Measurements from ENCODE around the gene ZBTB22.
A peak's percentile ranks its signal among the peaks of the same experiment; 100 is the strongest.

Gene ZBTB22

GRCh38 chr6:33324125-33324524, 6.6 kb upstream of the ZBTB22 start:
- peak in 1 of 2 donors; percentile 35 for DNase-seq

- no peak for DNase-seq
These were observed 6.0 kb upstream of the ZBTB22 start for GRCh38 chr6:33323623-33323948.

- DNase-seq: no peak
These were observed 3.7 kb upstream of the ZBTB22 start for GRCh38 chr6:33321227-33321626.

GRCh38 chr6:33320315-33321181, 3.0 kb upstream of the ZBTB22 start:
- DNase-seq: peak; percentile 92 to 96

- DNase-seq: no peak
These were observed 2.4 kb upstream of the ZBTB22 start for GRCh38 chr6:33319939-33320314.

GRCh38 chr6:33318426-33319073, 1.0 kb upstream of the ZBTB22 start:
- no peak for DNase-seq

- no peak for DNase-seq
These were observed 200 bp downstream of the ZBTB22 start for GRCh38 chr6:33317419-33317668.

- no peak for DNase-seq
These were observed 733 bp downstream of the ZBTB22 start for GRCh38 chr6:33316603-33317418.

GRCh38 chr6:33315793-33316602, 1.5 kb downstream of the ZBTB22 start:
- no peak for DNase-seq

- no peak for DNase-seq
These were observed 2.4 kb downstream of the ZBTB22 start for GRCh38 chr6:33314943-33315792.

GRCh38 chr6:33314515-33314942, 3.0 kb downstream of the ZBTB22 start:
- peak; percentile 97 to 98 for DNase-seq

GRCh38 chr6:33313709-33314514, 3.6 kb downstream of the ZBTB22 start, which contains the start of gene TAPBP:
TAPBP (minus strand) TSS chr6:33314078; CDS start chr6:33314041, 37 bp downstream.
- peak; percentile 86 to 91 for DNase-seq

GRCh38 chr6:33313105-33313708, 4.3 kb downstream of the ZBTB22 start:
- peak; percentile 77 to 80 for DNase-seq

- peak; percentile 59 to 82 for DNase-seq
These were observed 5.0 kb downstream of the ZBTB22 start for GRCh38 chr6:33312361-33313104.

GRCh38 chr6:33306356-33306755, 11.2 kb downstream of the ZBTB22 start:
- DNase-seq: no peak

GRCh38 chr6:33305052-33305451, 12.5 kb downstream of the ZBTB22 start:
- no peak for DNase-seq

- DNase-seq: no peak
These were observed 13.3 kb downstream of the ZBTB22 start for GRCh38 chr6:33304216-33304615.

GRCh38 chr6:33301877-33302276, 15.7 kb downstream of the ZBTB22 start:
- DNase-seq: no peak

GRCh38 chr6:33299237-33299944, 18.2 kb downstream of the ZBTB22 start:
- peak; percentile 93 to 97 for DNase-seq
